ENCODE measurements around the gene MRPL38. TPM values are rescaled to one million over a fixed set of nuclear protein-coding genes. Genes with fewer than 3 reads are reported as not detected.

Gene MRPL38
- total RNA-seq, 2 experiments from 2014 or later, result 112 to 198 TPM

- Histone ChIP-seq H2AFZ (ENCODE audit: low read length) (no peak overlapping the region), H3K79me2 (ENCODE audit: insufficient read depth, low read depth, low read length) (peaks cover 16% of the 10 kb centered on the region), H3K9me2 (ENCODE audit: insufficient read depth, low read length) (no peaks in the 10 kb centered on the region), H3K27ac (ENCODE audit: low read depth, low read length, poor library complexity, severe bottlenecking) (no peak overlapping the region), H3K9me3 (ENCODE audit: low read length) (no peaks in the 10 kb centered on the region), H3K4me1 (ENCODE audit: insufficient read depth, low read length, poor library complexity, severe bottlenecking) (peaks cover 50% of the 10 kb centered on the region), H3K4me2 (ENCODE audit: low read length) (peak overlapping the region; percentile 73; the same call in 1 of the 2 replicates), H3K4me3 (ENCODE audit: low read depth, low read length, poor library complexity, severe bottlenecking) (no peak overlapping the region), H4K20me1 (ENCODE audit: insufficient read depth, low read length) (no peaks in the 10 kb centered on the region), H3K36me3 (ENCODE audit: insufficient read depth, low read length) (peaks cover 21% of the 10 kb centered on the region)
- TF ChIP-seq CTCF (conservative IDR thresholded peaks at IDR 0.05; ENCODE audit: low read length) (no peak), EZH2phosphoT487 (IDR thresholded peaks at IDR 0.05; ENCODE audit: borderline replicate concordance, low read depth, low read length) (no peak)
- intact Hi-C loops (cut with micrococcal nuclease; ENCODE audit: unreplicated experiment), result loop anchor here (10.0 kb wide), 2 partner anchors 198 to 358 kb away; partner anchors contain the start of genes EXOC7 and UBALD2
- ChIA-PET CTCF (ENCODE audit: unreplicated experiment) (interaction anchor here (1.2 to 2.1 kb wide), 3 partner anchors 21 to 108 kb away, joined by 3 to 8 read pairs (median 7); no protein-coding TSS in a partner anchor), POLR2A (interaction anchor here (0.6 to 2.8 kb wide), 7 partner anchors 10 to 302 kb away, joined by 3 to 9 read pairs (median 4); partner anchors contain the start of gene WBP2)
- DNase-seq (ENCODE audit: low spot score), result peak; percentile 24
- no TSS peak for BruUV-seq (replicated peaks)
These were observed 1.6 kb upstream of the MRPL38 start for GRCh38 chr17:75906143-75906884.

- H3K4me2 ChIP-seq (ENCODE audit: low read length), result no peak overlapping the region
- H3K9me3 ChIP-seq (ENCODE audit: low read length), result no peaks in the 10 kb centered on the region
- POLR2A ChIA-PET, result interaction anchor here (0.8 to 1.1 kb wide), 2 partner anchors 22 to 47 kb away, joined by 3 to 4 read pairs; partner anchors contain the start of gene WBP2
- DNase-seq (ENCODE audit: low spot score), result no peak
- CTCF ChIA-PET (ENCODE audit: unreplicated experiment), result no interaction called here
- H3K9me2 ChIP-seq (ENCODE audit: insufficient read depth, low read length), result no peaks in the 10 kb centered on the region
- no peak overlapping the region for H3K27ac ChIP-seq (ENCODE audit: low read depth, low read length, poor library complexity, severe bottlenecking)
- peaks cover 25% of the 10 kb centered on the region for H3K4me1 ChIP-seq (ENCODE audit: insufficient read depth, low read length, poor library complexity, severe bottlenecking)
- no peak overlapping the region for H2AFZ ChIP-seq (ENCODE audit: low read length)
- TF ChIP-seq EZH2phosphoT487 (IDR thresholded peaks at IDR 0.05; ENCODE audit: borderline replicate concordance, low read depth, low read length), result no peak
- TF ChIP-seq CTCF (conservative IDR thresholded peaks at IDR 0.05; ENCODE audit: low read length), result no peak
- no peaks in the 10 kb centered on the region for H4K20me1 ChIP-seq (ENCODE audit: insufficient read depth, low read length)
- intact Hi-C loops (cut with micrococcal nuclease; ENCODE audit: unreplicated experiment), result loop anchor here (10.0 kb wide), 2 partner anchors 202 to 362 kb away; partner anchors contain the start of genes EXOC7 and UBALD2
- H3K36me3 ChIP-seq (ENCODE audit: insufficient read depth, low read length), result peaks cover 60% of the 10 kb centered on the region
- BruUV-seq (replicated peaks), result no TSS peak
- H3K4me3 ChIP-seq (ENCODE audit: low read depth, low read length, poor library complexity, severe bottlenecking), result no peak overlapping the region
- peaks cover 16% of the 10 kb centered on the region for H3K79me2 ChIP-seq (ENCODE audit: insufficient read depth, low read depth, low read length)
These were observed 2.3 kb downstream of the MRPL38 start for GRCh38 chr17:75902406-75902805.

GRCh38 chr17:75901727-75902126, 3.0 kb downstream of the MRPL38 start:
- Histone ChIP-seq H2AFZ (ENCODE audit: low read length) (no peak overlapping the region), H3K27ac (ENCODE audit: low read depth, low read length, poor library complexity, severe bottlenecking) (no peak overlapping the region), H3K36me3 (ENCODE audit: insufficient read depth, low read length) (peaks cover 62% of the 10 kb centered on the region), H3K4me2 (ENCODE audit: low read length) (no peak overlapping the region), H4K20me1 (ENCODE audit: insufficient read depth, low read length) (no peaks in the 10 kb centered on the region), H3K79me2 (ENCODE audit: insufficient read depth, low read depth, low read length) (peaks cover 16% of the 10 kb centered on the region), H3K4me3 (ENCODE audit: low read depth, low read length, poor library complexity, severe bottlenecking) (no peak overlapping the region), H3K9me3 (ENCODE audit: low read length) (no peaks in the 10 kb centered on the region), H3K9me2 (ENCODE audit: insufficient read depth, low read length) (no peaks in the 10 kb centered on the region), H3K4me1 (ENCODE audit: insufficient read depth, low read length, poor library complexity, severe bottlenecking) (peaks cover 30% of the 10 kb centered on the region)
- CTCF ChIA-PET (ENCODE audit: unreplicated experiment), result no interaction called here
- BruUV-seq (replicated peaks), result no TSS peak
- POLR2A ChIA-PET, result interaction anchor here (0.6 kb wide), 1 partner anchor 49 kb away, joined by 4 read pairs; no protein-coding TSS in a partner anchor
- no peak for DNase-seq (ENCODE audit: low spot score)
- no peak for TF ChIP-seq EZH2phosphoT487 (IDR thresholded peaks at IDR 0.05; ENCODE audit: borderline replicate concordance, low read depth, low read length)
- no peak for TF ChIP-seq CTCF (conservative IDR thresholded peaks at IDR 0.05; ENCODE audit: low read length)
- intact Hi-C loops (cut with micrococcal nuclease; ENCODE audit: unreplicated experiment), result loop anchor here (10.0 kb wide), 2 partner anchors 203 to 363 kb away; partner anchors contain the start of genes EXOC7 and UBALD2
